ENCODE data around the gene FAM25C.
"Not testable (repeated sequence)": the region's sequence is repeated elsewhere in the genome, so short reads cannot be mapped to it uniquely, and the experiment has no call there.

- not testable (repeated sequence) for TF ChIP-seq CTCF (IDR thresholded peaks at IDR 0.05); EZH2 (IDR thresholded peaks at IDR 0.05; ENCODE audit: borderline replicate concordance, insufficient read depth, low read depth, low read length, poor library complexity, severe bottlenecking)
Observed at GRCh38 chr10:47986413-47987230, 13.0 kb downstream of the FAM25C start.
